Gastroesophageal sphincter (tissue), 3 donors: Measurements from ENCODE around the gene HTRA3.

Experiments
- EP300 ChIP-seq: sonication (generic); formaldehyde crosslinking; IDR thresholded peaks from one replicate; pipeline ENCODE4 v1.6.1; 2017; ENCODE audit warnings: antibody characterized with exemption, mild to moderate bottlenecking
- POLR2A ChIP-seq, 2 donors: fragments of 450-650 bp; IDR thresholded peaks; one replicate each; pipeline ENCODE4 v1.6.1; 2017; ENCODE audit warnings: antibody characterized with exemption in 2 of 2, mild to moderate bottlenecking in 2 of 2, moderate library complexity in 1 of 2
- POLR2AphosphoS5 ChIP-seq: sonication (generic); formaldehyde crosslinking; IDR thresholded peaks from one replicate; pipeline ENCODE4 v1.6.1; 2017; ENCODE audit warnings: antibody characterized with exemption
- TF ChIP-seq, protein P1 (sequence below), 4 experiments: fragments of 200-600 bp in 2 of 4; fragments of 450-650 bp in 2 of 4; sonication (generic) in 1 of 4; IDR thresholded peaks; one replicate each; pipeline ENCODE4 v1.5.1; 2017 to 2019; ENCODE audit warnings: antibody characterized with exemption in 4 of 4, mild to moderate bottlenecking in 2 of 4, moderate library complexity in 2 of 4

DNA sequence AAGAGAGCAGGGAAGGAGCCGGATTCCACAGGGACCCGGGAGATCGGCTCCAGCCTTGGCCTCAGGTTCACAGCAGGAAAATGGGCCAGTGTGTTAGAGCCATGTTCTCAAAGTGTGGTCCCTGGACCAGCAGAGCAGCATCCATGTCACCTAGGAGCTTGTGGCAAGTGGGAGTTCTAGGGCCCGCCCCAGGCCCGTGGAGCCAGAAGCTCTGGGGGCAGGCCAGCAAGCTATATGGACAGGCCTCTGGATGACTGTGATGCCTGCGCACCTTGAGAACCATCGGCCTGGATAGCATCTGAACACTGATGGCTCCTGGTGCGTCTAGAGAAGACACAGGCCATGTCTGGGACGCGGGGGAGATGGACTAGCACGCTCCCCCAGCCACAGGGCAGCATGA lies 36.8 kb upstream of the HTRA3 start:
- TF ChIP-seq EP300 (no peak), POLR2A (IDR thresholded peaks at IDR 0.05) (no peak), POLR2AphosphoS5 (no peak)
- TF ChIP-seq, protein P1, sequence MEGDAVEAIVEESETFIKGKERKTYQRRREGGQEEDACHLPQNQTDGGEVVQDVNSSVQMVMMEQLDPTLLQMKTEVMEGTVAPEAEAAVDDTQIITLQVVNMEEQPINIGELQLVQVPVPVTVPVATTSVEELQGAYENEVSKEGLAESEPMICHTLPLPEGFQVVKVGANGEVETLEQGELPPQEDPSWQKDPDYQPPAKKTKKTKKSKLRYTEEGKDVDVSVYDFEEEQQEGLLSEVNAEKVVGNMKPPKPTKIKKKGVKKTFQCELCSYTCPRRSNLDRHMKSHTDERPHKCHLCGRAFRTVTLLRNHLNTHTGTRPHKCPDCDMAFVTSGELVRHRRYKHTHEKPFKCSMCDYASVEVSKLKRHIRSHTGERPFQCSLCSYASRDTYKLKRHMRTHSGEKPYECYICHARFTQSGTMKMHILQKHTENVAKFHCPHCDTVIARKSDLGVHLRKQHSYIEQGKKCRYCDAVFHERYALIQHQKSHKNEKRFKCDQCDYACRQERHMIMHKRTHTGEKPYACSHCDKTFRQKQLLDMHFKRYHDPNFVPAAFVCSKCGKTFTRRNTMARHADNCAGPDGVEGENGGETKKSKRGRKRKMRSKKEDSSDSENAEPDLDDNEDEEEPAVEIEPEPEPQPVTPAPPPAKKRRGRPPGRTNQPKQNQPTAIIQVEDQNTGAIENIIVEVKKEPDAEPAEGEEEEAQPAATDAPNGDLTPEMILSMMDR (IDR thresholded peaks at IDR 0.05): no peak
